B cell (primary cell): ENCODE data around the gene MTERF4. TPM values are rescaled to one million over a fixed set of nuclear protein-coding genes. Genes with fewer than 3 reads are reported as not detected.

Source experiments
- ATAC-seq: fragments of 200-7000 bp; cut with Tn5 transposase; one replicate; pipeline ENCODE4 v1.10.0; 2021; ENCODE audit warnings: low read depth, mild to moderate bottlenecking, moderate number of reproducible peaks, moderate library complexity
- CTCF ChIA-PET: fragments of 350-600 bp; sonication (Branson Sonifier 250); formaldehyde crosslinking; loops from one replicate; lab custom pipeline; 2021; ENCODE audit warnings: antibody characterized with exemption, inconsistent platforms; lab: Charles Lee
- POLR2A ChIA-PET: fragments of 350-600 bp; sonication (Branson Sonifier 250); formaldehyde crosslinking; loops from one replicate; lab custom pipeline; 2021; ENCODE audit warnings: antibody characterized with exemption; lab: Charles Lee
- DNase-seq: peaks from one replicate; pipeline ENCODE4 v3.0.0; 2013
- H2AFZ ChIP-seq: 2 replicates; pipeline ENCODE4 v1.6.1; 2012; ENCODE audit warnings: mild to moderate bottlenecking, low read depth, low read length; ENCODE audit not compliant: insufficient read depth, poor library complexity, severe bottlenecking
- H3K27ac ChIP-seq, 2 donors: 1 replicate in 1 of 2; 2 replicates in 1 of 2; pipeline ENCODE4 v1.5.1; 2012 to 2013; ENCODE audit warnings: low read length in 2 of 2, mild to moderate bottlenecking in 2 of 2, moderate library complexity in 1 of 2
- H3K27me3 ChIP-seq, 4 experiments: fragments of 200-600 bp in 1 of 4; sonication (generic) in 1 of 4; replicated peaks in 1 of 4; 1 replicate in 2 of 4; 2 replicates in 2 of 4; pipeline versions ENCODE4 v1.6.1 to v1.7.0; 2013 to 2016; ENCODE audit warnings: low read length in 3 of 4, mild to moderate bottlenecking in 2 of 4, mixed read lengths in 1 of 4, moderate library complexity in 1 of 4; ENCODE audit not compliant: insufficient read depth in 4 of 4, control insufficient read depth in 3 of 4; ENCODE audit errors: control extremely low read depth in 1 of 4
- H3K36me3 ChIP-seq, 2 experiments: replicated peaks in 1 of 2; 1 replicate in 1 of 2; 2 replicates in 1 of 2; pipeline versions ENCODE4 v1.6.1 to v1.7.1; 2013; ENCODE audit warnings: low read length in 1 of 2; ENCODE audit not compliant: insufficient read depth in 2 of 2, control insufficient read depth in 1 of 2; ENCODE audit errors: control extremely low read depth in 1 of 2, extremely low read depth in 1 of 2
- H3K4me1 ChIP-seq, 2 donors: fragments of 200-600 bp in 1 of 2; sonication (generic) in 1 of 2; 1 replicate in 1 of 2; 2 replicates in 1 of 2; pipeline versions ENCODE4 v1.5.1 to v1.6.1; 2013 to 2017; ENCODE audit warnings: low read length in 2 of 2; ENCODE audit not compliant: control insufficient read depth in 2 of 2, insufficient read depth in 2 of 2
- H3K4me2 ChIP-seq: replicated peaks from 2 replicates; pipeline ENCODE3; 2012; ENCODE audit warnings: mild to moderate bottlenecking, low read depth, low read length; ENCODE audit not compliant: poor library complexity, severe bottlenecking
- H3K4me3 ChIP-seq, 5 experiments: fragments of 200-600 bp in 1 of 5; sonication (generic) in 1 of 5; 1 replicate in 3 of 5; 2 replicates in 2 of 5; pipeline versions ENCODE4 v1.5.1 to v1.7.0; 2011 to 2016; ENCODE audit warnings: low read length in 4 of 5, mild to moderate bottlenecking in 4 of 5, low read depth in 2 of 5, control low read depth in 1 of 5, moderate library complexity in 1 of 5; ENCODE audit not compliant: insufficient read depth in 1 of 5; ENCODE audit errors: control extremely low read depth in 1 of 5, extremely low read depth in 1 of 5
- H3K79me2 ChIP-seq: fragments of 200-600 bp; sonication (generic); one replicate; pipeline ENCODE4 v1.6.0; 2016; ENCODE audit warnings: low read length; ENCODE audit not compliant: control insufficient read depth, insufficient read depth
- H3K9ac ChIP-seq: fragments of 200-600 bp; sonication (generic); 2 replicates; pipeline ENCODE4 v1.6.1; 2017; ENCODE audit warnings: mild to moderate bottlenecking, low read length, moderate library complexity
- H3K9me3 ChIP-seq, 3 donors: one replicate each; pipeline versions ENCODE4 v1.6.1 to v1.7.1; 2013; ENCODE audit warnings: low read length in 2 of 3; ENCODE audit not compliant: control insufficient read depth in 2 of 3, insufficient read depth in 1 of 3; ENCODE audit errors: control extremely low read depth in 1 of 3
- H4K20me1 ChIP-seq: 2 replicates; pipeline ENCODE4 v1.6.0; 2012; ENCODE audit warnings: mild to moderate bottlenecking, low read length; ENCODE audit not compliant: insufficient read depth, control insufficient read depth, poor library complexity, severe bottlenecking
- H3K27ac Mint-ChIP-seq: one replicate; pipeline ENCODE4 v1.8.0; 2021; ENCODE audit warnings: mixed read lengths
- H3K27me3 Mint-ChIP-seq: one replicate; pipeline ENCODE4 v1.8.0; 2021; ENCODE audit warnings: mixed read lengths
- H3K4me1 Mint-ChIP-seq: one replicate; pipeline ENCODE4 v1.8.0; 2021; ENCODE audit warnings: mixed read lengths
- H3K4me3 Mint-ChIP-seq: one replicate; pipeline ENCODE4 v1.8.0; 2021; ENCODE audit warnings: mixed read lengths
- H3K9me3 Mint-ChIP-seq: one replicate; pipeline ENCODE4 v1.8.0; 2022; ENCODE audit warnings: mixed read lengths; ENCODE audit not compliant: insufficient read depth
- EZH2 ChIP-seq: IDR thresholded peaks from 2 replicates; pipeline ENCODE4 v1.6.1; 2012; ENCODE audit warnings: borderline replicate concordance, low read depth, mild to moderate bottlenecking, moderate library complexity, low read length; ENCODE audit not compliant: insufficient read depth, poor library complexity, severe bottlenecking
- WGBS: methylation state at CpG from one replicate; pipeline ENCODE4 v1.1.5; 2013; ENCODE audit warnings: missing lambda C conversion rate; ENCODE audit not compliant: insufficient coverage; 5-methylcytosine and 5-hydroxymethylcytosine counted together
- intact Hi-C: fragments of 100-400 bp; cut with micrococcal nuclease; formaldehyde crosslinking; loops from one replicate; pipeline ENCODE4 v1.10.0; 2022
- polyA plus RNA-seq: library from polyadenylated mRNA; depleted of rRNA; stranded (reverse); fragments of >200 nt; gene quantifications from 2 replicates; pipeline ENCODE4 v1.2.3, GENCODE V29; 2012
- total RNA-seq, 2 donors: library from RNA; stranded (reverse); fragments of 120-200 nt in 1 of 2; gene quantifications; 1 replicate in 1 of 2; 2 replicates in 1 of 2; pipeline versions ENCODE4 v1.2.3 to v1.2.4, GENCODE V29; 2013 to 2022

Gene MTERF4
- total and polyA plus RNA-seq, 2 donors (not counting 1 experiment from before 2014, with no cell fraction given) = 88.7 to 153 TPM

DNA sequence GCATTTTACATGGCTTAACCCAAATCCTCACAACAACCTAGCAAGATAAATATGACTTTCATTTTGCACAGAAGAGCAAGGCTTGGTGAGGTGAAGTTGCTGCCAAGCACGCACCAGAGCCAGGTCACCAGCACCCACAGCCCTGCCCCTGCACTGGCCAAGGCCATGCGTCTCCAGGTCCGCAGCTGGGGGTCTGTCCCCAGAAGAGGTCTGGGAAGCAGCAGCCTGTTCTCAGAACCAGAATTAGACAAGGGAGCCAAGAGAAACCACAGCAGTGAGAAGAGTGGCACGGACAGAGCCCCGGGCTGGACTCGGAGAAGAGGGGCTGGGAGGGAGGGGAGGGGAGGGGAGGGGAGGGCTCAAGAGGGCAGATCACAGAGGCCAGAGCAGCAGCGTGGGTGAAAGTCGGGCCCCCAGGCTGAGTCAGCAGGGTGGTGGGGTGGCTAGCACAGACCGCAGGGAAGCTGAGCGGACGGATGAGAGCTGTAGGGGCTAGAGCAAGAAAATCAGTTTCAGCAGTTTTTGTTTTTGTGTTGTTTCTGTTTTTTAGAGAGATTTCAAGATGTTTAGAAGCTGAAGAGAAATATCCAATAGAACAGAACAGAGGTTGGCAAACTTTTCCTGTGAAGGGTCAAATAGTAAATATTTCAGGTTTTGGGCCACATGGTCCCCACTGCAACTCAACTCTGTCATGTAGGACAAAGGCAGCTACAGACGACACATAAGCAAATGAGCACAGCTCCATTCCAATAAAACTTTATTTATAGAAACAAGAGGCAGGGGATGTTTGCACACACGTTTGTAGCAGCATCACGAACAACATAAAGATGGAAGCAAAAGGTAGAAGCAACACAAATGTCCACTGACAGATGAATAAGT lies 7.4 kb upstream of the MTERF4 start:
- no peaks in the 10 kb centered on the region for H3K27me3 ChIP-seq
- H2AFZ ChIP-seq = peak overlapping the region; percentile 53
- H3K36me3 ChIP-seq = peaks cover 0 to 18% of the 10 kb centered on the region in 2 experiments
- H3K27ac ChIP-seq = peak overlapping the region; percentile 89 to 95
- Mint-ChIP-seq H3K9me3 (no peaks in the 10 kb centered on the region), H3K4me1 (peaks cover 53% of the 10 kb centered on the region), H3K27ac (peak overlapping the region; percentile 97), H3K4me3 (peak overlapping the region; percentile 74), H3K27me3 (no peaks in the 10 kb centered on the region)
- intact Hi-C loops = loop anchor here (1.0 to 10.0 kb wide), 4 partner anchors 7 to 545 kb away; partner anchors contain the start of genes DUSP28, MTERF4, PASK and RNPEPL1
- no peak for ATAC-seq
- DNase-seq = no peak
- POLR2A ChIA-PET = interaction anchor here (1.2 to 2.6 kb wide), 4 partner anchors 8 to 40 kb away, joined by 3 to 29 read pairs (median 10); partner anchors contain the start of genes MTERF4, PASK and PPP1R7
- H3K4me3 ChIP-seq = no peak overlapping the region
- H3K4me2 ChIP-seq = peak overlapping the region; percentile 53
- H3K4me1 ChIP-seq = peaks cover 35 to 59% of the 10 kb centered on the region in 2 donors
- WGBS = 84% methylated on average over 10 of the region's 14 CpGs
- H4K20me1 ChIP-seq = no peaks in the 10 kb centered on the region
- H3K9me3 ChIP-seq = peaks cover 0 to 6% (median 0%) of the 10 kb centered on the region in 3 donors
- CTCF ChIA-PET = interaction anchor here (2.2 to 3.3 kb wide), 2 partner anchors 9 to 41 kb away, joined by 16 to 20 read pairs; partner anchors contain the start of genes MTERF4, PASK and PPP1R7
- no peak overlapping the region for H3K9ac ChIP-seq
- H3K79me2 ChIP-seq = no peaks in the 10 kb centered on the region
- no peak for TF ChIP-seq EZH2
